Raji (cell line): ENCODE data around the gene BRAT1.

Experiments
- POLR2A ChIP-seq: IDR thresholded peaks from 2 replicates; pipeline ENCODE4 v1.6.1; 2011; ENCODE audit warnings: low read depth, low read length, control low read depth; ENCODE audit not compliant: insufficient read depth

Gene BRAT1

DNA sequence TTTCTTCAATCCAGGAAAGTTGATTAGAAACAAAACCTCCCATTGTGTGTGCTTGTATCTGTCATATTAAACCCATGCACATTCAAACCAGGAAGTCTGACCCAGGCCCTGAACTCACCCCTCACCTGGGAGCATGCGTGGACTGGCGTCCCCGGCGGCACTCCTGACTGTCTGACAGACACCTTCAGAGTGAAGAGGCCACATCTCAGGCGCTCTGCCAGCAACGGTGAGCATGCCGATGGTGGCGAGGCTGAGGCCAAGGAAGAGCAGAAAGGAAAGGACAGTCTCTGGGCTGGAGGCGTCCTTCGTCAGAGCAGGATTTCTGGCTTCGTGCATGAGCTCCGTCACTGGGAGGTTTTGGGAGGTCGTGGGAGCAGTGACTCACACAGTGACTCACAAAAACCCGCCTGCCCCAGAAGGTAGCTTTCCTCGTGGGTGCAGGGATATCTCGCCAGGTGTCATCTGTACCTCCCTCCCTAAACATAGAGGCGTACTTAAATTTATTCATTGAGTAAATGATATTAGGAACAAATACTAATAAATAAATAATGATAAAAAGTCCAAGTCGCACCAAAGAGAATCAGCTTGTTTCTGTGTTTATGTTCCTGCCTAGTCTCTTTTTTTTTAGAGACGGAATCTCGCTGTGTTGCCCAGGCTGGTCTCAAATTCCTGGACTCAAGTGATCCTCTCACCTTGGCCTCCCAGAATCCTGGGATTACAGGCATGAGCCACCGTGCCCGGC is 16.9 kb upstream of the BRAT1 start:
- TF ChIP-seq POLR2A = no peak

DNA sequence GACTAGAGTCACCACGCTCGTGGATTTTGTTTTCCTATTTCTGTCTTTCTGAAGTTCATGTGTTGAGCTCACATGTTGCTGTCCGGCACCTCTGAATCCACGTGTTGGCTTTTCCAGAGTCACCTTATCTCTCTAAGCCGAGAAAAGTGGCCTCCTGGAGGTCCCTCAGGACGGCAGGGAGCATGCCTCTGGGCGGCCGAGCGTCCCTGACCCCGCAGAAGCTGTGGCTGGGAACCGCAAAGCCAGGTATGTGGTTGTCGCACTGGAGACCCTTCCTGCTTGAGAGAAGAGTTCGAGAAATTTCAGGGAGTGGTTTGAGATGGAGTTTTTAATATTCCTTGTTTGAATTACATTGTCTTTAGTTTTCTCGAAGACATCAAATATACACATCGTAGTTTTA is 16.1 kb upstream of the BRAT1 start:
- TF ChIP-seq POLR2A = no peak

DNA sequence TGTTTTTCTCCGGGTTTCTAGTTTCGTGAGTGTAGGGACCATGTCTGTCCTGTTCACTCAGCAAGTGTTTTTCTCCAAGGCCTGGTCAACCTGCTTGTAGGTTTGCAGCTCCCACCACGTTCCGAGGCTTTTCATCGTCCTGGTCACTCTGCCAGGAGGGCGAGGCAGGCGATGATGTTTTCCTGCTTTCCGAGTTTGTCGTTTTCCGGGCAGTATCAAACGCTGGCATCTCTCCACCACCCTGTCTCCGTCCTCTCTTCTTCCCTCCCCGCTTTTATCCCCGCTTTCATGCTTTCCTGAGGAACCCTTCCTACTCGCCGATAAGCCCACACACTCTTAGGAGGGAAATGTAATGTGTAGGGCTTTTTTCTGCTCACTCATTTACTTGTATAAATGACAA is 14.7 kb upstream of the BRAT1 start:
- TF ChIP-seq POLR2A = no peak

DNA sequence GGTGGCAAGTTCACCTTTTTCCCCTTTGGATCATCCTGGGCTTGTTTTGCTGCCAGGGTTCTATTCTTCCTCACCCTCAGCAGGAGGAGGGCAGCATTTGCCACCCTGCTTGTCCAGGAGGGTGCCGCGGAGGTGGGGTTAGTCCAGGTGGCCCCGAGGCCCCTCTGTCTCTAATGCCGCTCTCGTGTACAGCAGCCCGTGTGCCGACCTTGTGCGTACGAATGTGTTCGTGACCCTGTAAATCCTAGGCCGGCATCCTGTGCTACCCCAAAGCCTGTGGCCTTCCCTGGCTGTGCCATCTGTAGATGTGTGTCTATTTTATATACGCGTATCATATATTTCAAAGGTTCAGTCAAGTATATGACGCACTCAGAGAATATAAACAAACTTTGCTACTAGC is 14.1 kb upstream of the BRAT1 start:
- TF ChIP-seq POLR2A = no peak

DNA sequence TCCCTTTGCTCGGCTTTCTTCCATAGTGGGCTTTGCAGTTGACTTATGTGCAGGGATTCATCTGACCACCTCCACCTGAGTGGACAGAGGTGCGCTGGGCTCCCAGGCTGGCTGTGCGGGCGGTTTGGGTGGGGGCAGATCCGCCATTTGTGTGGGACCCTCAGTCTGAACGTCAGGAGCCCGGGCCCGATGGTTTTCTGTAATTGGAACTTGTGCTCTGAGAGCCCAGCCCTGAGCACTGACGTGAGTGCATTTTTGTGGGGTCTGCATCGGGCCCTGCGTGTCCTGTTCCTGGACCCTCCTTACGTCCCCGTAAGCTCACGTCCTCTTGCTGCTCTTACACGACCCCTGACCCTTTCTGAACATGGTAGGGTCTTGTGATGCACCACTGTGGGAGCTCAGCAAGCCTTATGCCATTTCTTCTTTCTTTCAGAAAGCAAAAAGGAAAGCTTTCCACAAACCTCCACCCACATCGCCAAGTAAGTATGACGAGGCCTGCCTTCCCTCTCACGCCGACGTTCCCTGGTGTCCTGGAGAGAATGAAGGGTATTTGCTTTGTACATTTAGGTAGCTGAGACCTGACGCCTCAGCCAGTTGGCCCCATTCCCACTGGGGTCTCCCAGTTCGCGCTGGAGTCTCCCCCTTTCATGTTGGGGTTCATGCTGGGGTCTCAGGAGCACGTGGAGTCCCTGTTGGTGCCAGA is 13.3 kb upstream of the BRAT1 start:
- no peak for TF ChIP-seq POLR2A

DNA sequence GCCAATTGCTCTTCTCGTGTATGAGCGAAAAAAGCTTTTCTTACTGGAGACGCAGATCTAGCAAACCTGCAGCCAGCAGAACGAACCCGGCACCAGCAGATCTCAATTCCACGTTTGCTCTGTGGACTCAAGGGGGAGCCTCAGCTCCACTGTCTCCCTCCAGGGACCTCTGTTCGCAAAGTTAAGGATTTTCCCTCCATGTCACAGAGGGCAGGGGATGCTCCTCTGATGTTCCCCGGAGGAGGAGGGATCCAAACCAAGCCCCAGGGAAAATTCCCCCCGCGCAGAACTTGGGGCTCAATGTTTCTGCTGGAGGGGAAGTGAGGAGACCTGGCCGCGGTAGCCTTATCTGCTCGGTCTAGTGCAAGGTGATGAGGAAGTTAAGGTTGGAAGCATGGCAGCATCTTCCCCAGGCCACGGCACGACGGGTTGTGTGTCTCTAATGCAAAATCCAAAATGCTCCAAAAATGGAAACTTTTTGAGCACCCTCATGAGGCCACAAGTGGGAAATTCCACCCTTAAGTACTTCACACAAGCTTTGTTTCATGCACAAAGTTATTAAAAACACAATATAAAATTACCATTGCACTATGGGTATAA is 12.5 kb upstream of the BRAT1 start:
- TF ChIP-seq POLR2A = no peak

DNA sequence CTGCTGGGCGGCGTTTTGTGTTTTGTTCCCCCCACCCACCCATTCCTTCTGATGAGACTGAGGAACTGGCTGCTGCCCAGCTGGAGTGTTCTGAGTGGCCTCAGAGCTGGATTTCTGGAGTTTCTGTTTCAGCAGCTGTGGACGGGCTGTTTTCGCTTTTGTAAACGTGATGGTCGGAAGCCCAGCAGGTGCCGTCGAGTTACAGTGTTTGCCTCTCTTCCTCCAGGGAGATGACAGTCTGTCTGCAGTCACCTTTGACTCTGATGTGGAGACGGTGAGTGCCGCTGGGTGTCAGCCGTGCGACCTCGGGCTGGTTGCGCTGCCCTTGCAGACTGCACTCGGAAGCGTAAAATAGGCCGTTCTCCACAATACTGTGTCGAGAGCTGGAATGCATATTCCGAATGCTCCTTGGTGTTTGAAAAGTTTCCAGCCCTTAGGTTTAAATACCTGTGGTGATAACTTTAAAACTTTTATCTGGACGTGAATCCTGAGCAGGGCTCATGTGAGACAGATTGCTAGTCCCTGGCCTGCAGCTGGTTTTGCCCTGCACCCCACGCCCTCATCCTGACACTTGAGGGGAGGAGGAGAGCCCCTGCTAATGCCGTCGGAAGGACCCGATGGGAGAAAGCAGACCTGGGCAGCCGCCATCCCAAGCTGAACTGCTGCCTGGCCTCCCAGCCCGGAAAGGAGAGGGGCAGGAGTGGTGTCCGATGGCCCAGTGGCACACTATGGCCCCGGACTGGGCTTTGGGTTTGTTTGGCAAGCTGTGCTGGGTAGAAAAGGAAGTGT is 11.8 kb upstream of the BRAT1 start:
- TF ChIP-seq POLR2A = no peak

DNA sequence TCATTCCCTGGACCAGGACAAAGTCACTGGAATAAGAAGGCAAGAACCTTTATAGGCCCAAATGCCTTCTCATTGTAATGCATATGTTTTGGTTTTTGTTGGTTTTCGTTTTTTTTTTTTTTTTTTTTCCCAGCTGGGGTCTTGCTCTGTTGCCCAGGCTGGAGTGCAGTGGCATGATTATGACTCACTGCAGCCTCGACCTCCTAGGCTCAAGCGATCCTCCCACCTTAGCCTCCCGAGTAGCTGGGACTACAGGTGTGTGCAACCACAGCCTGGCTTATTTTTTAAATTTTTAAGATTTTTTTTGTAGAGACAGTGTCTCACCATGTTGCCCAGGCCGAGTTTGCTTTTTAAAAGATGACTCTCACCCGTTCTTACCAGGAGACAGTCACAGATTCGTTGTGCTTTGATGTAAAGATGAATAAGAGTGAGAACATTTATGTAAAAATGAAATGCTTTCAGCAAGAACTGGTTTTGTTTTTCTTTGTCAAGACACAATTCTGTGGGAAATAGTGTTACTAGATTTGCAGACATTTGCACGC is 11.1 kb upstream of the BRAT1 start:
- no peak for TF ChIP-seq POLR2A

DNA sequence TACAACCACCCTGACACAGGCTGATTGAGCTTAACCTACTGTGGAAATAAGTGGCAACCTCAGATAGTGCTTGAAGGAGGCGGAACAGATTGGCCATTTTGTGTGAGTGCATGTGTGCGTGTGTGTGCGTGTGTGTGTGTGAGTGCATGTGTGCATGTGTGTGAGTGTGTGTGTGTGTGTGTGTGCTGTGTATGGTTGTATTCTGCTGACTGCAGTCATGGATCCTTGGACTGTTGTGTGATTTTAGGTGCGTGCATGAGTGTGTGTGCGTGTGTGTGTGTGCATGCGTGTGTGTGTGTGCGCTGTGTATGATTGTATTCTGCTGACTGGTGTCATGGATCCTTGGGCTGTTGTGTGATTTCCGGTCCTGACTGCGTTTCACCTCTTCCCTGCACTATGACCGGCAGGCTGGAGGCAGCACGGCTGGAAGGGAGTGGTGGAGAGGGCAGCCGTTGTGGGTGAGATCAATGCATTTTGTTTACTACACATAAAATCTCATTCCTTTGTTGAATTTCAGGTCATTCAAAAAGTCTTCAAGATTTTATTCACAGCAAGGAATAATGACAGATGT is 9.7 kb upstream of the BRAT1 start:
- TF ChIP-seq POLR2A = no peak

DNA sequence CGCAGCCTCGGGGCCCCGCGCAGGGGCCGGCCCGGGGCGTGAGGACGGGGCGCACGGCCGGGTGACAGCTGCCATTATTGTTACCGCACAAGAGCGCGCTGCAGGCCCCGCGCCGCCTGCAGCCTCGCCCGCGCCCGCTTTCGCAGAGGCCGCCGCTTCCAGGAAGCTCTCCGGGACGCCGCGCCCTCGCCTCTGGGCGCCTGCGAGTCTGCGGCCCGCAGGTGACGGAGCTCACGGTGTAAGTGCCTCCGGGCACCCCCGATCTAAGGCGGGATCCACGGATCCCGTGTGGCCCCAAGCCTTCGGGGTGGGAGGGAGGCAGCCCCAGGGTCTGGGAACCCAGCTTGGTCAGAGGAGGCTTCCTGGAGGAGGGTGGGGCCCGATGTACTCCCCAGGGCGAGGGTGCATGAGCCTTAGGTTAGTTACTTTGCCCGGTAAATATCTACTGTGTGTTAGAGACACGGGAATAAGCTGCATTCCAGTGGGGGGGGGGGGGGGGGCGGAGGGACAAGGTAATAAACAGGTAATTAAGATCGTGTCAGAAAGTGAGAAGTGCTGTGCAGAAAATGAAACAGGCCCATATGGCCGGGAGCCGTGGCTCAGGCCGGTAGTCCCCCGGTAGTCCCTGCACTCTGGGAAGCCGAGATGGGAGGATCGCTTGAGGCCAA is 4.1 kb upstream of the BRAT1 start:
- TF ChIP-seq POLR2A = no peak

DNA sequence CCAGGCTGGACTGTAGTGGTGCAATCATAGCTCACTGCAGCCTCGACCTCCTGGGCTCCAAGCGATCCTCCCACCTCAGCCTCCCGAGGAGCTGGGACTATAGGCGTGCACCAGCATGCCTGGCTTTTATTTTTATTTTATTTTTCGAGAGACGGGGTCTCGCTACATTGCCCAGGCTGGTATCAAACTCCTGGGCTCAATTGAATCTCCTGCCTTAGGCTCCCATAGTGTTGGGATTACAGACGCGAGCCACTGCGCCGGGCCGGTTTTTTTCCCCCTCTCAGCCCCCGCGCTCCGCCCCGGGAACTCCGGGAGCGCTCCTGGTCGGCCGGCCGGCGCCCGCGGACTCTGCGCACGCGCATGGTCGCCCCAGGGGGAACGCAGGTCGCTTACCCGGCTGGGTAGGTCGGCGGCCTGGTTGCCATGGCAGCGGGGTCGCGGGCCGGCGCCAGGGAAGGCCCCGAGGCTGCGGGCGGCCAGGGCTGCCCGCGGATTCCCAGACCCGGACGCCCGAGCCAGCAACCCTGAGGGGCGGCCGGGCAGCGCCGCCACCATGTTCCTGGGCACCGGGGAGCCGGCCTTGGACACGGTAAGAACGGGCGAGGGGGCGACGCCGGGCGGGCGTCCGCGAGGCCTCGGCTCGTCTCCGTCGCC is 3.4 kb upstream of the BRAT1 start, which contains the start of gene IQCE:
Gene IQCE, plus strand, starts transcription at position 351 of the 654 bp plus-strand sequence. Its CDS starts 203 bp downstream, at position 554.
- peak; percentile 43; the same call in 1 of the 2 replicates for TF ChIP-seq POLR2A

DNA sequence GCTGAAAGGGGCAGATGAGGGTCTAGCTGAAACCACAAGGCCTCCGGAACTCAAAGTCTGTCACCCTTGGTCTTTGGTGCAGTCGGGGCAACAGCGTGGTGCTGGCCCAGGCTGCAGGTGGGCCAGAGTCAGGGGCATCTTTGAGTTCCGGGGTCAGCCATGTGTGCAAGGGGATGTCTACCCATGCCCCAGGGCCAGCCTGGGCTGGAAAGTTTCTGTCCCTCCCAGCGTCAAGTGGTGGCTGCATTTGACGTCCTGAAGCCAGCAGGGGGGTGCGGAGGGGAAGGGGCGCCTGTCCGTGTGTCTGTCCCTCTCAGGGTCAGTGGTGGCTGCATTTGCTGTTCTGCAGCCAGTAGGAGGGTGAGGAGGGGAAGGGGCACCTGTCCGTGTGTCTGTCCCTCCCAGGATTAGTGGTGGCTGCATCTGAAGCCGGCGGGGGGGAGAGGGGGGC is 638 bp downstream of the BRAT1 start:
- TF ChIP-seq POLR2A = peak; percentile 9; the same call in 1 of the 2 replicates

DNA sequence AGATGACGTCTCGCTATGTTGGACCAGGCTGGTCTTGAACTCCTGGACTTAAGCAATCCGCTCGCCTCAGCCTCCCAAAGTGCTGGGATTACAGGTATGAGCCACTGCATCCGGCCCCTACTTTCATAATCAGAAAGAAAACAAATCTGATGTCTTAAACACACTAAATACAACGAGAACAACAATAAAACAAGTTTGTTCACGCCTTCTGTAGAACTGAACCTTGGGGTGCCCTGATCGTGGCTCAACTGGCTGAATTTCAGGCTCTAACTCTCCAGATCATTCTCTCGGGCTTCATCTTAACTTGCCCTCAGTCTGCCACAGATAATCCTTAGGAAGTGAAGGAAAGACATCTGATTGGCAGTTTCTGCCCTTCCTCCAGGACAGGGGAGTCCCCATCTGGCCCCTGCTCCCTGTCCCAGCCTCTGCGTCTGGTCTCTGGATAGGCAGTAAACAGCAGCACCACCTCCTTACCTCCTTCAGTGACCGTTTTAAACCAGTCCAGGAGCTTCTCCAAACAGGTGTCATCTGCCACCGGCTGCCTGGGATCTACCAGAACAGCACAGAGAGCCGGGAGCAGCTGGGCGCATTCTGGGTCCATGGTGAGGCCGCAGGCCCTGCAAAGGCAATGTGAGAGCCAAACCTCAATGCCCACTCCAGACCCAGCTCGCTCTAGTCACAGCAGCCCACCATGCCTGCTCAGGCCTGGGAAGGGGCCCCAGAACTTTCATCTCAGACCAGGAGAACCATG is 1.3 kb downstream of the BRAT1 start:
- no peak for TF ChIP-seq POLR2A
